Measurements from ENCODE around the gene B3GALT6.

- TF ChIP-seq POLR2A (IDR thresholded peaks at IDR 0.05) = no peak
- no peak for TF ChIP-seq CTCF (IDR thresholded peaks at IDR 0.05)
- TF ChIP-seq POLR2AphosphoS5 (IDR thresholded peaks at IDR 0.05) = no peak
Observed at GRCh38 chr1:1239227-1239613, 7.2 kb downstream of the B3GALT6 start.

Data from stomach (tissue), 4 donors.